A549 (cell line): ENCODE data around the gene CRIP2. TPM values are rescaled to one million over a fixed set of nuclear protein-coding genes. Genes with fewer than 3 reads are reported as not detected.

Experiments
- ATAC-seq, 2 experiments: fragments of 200-7000 bp in 1 of 2; fragments of >200 bp in 1 of 2; cut with Nextera tagmentation in 1 of 2; cut with Tn5 transposase in 1 of 2; 3 replicates each; pipeline versions ENCODE4 v1.8.0 to v1.9.1; 2018 to 2020; ENCODE audit warnings: mild to moderate bottlenecking in 1 of 2, moderate library complexity in 1 of 2
- CTCF ChIA-PET: fragments of 300-600 bp; sonication (Branson Sonifier 250); formaldehyde crosslinking; extraction: SDS; loops from one replicate; lab custom pipeline; 2021; ENCODE audit warnings: antibody characterized with exemption, inconsistent platforms; lab: Yijun Ruan, JAX
- POLR2A ChIA-PET: fragments of 350-600 bp; formaldehyde crosslinking; extraction: SDS; loops from one replicate; lab custom pipeline; 2021; ENCODE audit warnings: antibody characterized with exemption, inconsistent platforms; lab: Yijun Ruan, JAX
- DNase-seq, 2 experiments: peaks; one replicate each; pipeline versions ENCODE4 v3.0.0 to v3.0.0-alpha.2; 2011 to 2016; ENCODE audit warnings: low read depth in 1 of 2, low spot score in 1 of 2
- FAIRE-seq: peaks from 2 replicates; lab custom pipeline; 2011; peaks lifted over from hg19 to GRCh38; lab: Jason Lieb, UNC
- H3K27ac ChIP-seq, 2 experiments: fragments of >200 bp; sonication (Bioruptor Twin); formaldehyde crosslinking; 3 replicates each; pipeline ENCODE4 v1.5.1; 2016 to 2017
- H3K4me1 ChIP-seq: fragments of >200 bp; sonication (Bioruptor Twin); formaldehyde crosslinking; 3 replicates; pipeline ENCODE4 v1.6.1; 2016
- H3K4me2 ChIP-seq: fragments of >200 bp; sonication (Bioruptor Twin); formaldehyde crosslinking; 3 replicates; pipeline ENCODE4 v1.6.1; 2016
- H3K4me3 ChIP-seq: fragments of >200 bp; sonication (Bioruptor Twin); formaldehyde crosslinking; 3 replicates; pipeline ENCODE4 v1.5.1; 2016
- H3K9me3 ChIP-seq: fragments of >200 bp; sonication (Bioruptor Twin); formaldehyde crosslinking; 3 replicates; pipeline ENCODE4 v1.6.1; 2016
- CBX2 ChIP-seq: fragments of 200-600 bp; sonication (generic); IDR thresholded peaks from 2 replicates; pipeline ENCODE4 v1.6.1; 2016; ENCODE audit warnings: low read depth, mild to moderate bottlenecking, borderline replicate concordance
- CBX8 ChIP-seq: fragments of 200-600 bp; sonication (generic); IDR thresholded peaks from 2 replicates; pipeline ENCODE4 v1.6.1; 2016
- CHD2 ChIP-seq: fragments of 150-350 bp; IDR thresholded peaks from 2 replicates; pipeline ENCODE4 v1.6.1; 2014; ENCODE audit warnings: low read length; ENCODE audit not compliant: partially characterized antibody
- CHD4 ChIP-seq: fragments of 200-600 bp; sonication (generic); IDR thresholded peaks from 2 replicates; pipeline ENCODE4 v1.6.1; 2016; ENCODE audit warnings: antibody characterized with exemption, mild to moderate bottlenecking, borderline replicate concordance
- EHMT2 ChIP-seq: fragments of 200-600 bp; sonication (generic); IDR thresholded peaks from 2 replicates; pipeline ENCODE4 v1.6.1; 2016; ENCODE audit warnings: antibody characterized with exemption, low read depth, mild to moderate bottlenecking, moderate library complexity
- EP300 ChIP-seq, 2 experiments: fragments of >200 bp; sonication (Bioruptor Twin); formaldehyde crosslinking; IDR thresholded peaks; 2 replicates in 1 of 2; 3 replicates in 1 of 2; pipeline ENCODE4 v1.6.1; 2016 to 2017
- HEYL ChIP-seq: fragments of 250-450 bp; sonication (Bioruptor Pico); IDR thresholded peaks from 2 replicates; pipeline ENCODE4 v1.8.0; 2021; ENCODE audit warnings: mild to moderate bottlenecking, moderate library complexity
- HMGXB4 ChIP-seq: fragments of 250-450 bp; sonication (Bioruptor Pico); IDR thresholded peaks from 2 replicates; pipeline ENCODE4 v1.5.0; 2021; ENCODE audit warnings: mild to moderate bottlenecking, moderate library complexity, borderline replicate concordance
- HOXB13 ChIP-seq: fragments of 250-450 bp; sonication (Bioruptor Pico); IDR thresholded peaks from 2 replicates; pipeline ENCODE4 v1.5.0; 2020; ENCODE audit warnings: low read depth, mild to moderate bottlenecking, moderate library complexity
- HOXB5 ChIP-seq: fragments of 250-450 bp; sonication (Bioruptor Pico); IDR thresholded peaks from 2 replicates; pipeline ENCODE4 v1.5.0; 2020; ENCODE audit warnings: mild to moderate bottlenecking, moderate library complexity
- JUNB ChIP-seq: fragments of >200 bp; sonication (Bioruptor Twin); formaldehyde crosslinking; IDR thresholded peaks from 2 replicates; pipeline ENCODE4 v1.6.1; 2016
- KDM1A ChIP-seq: fragments of 200-600 bp; sonication (generic); IDR thresholded peaks from 2 replicates; pipeline ENCODE4 v1.6.1; 2016; ENCODE audit warnings: low read depth, mild to moderate bottlenecking
- KDM5A ChIP-seq: fragments of 200-600 bp; sonication (generic); IDR thresholded peaks from 2 replicates; pipeline ENCODE4 v1.6.1; 2016; ENCODE audit warnings: antibody characterized with exemption, mild to moderate bottlenecking
- MAZ ChIP-seq: fragments of 150-350 bp; IDR thresholded peaks from 2 replicates; pipeline ENCODE4 v1.6.1; 2014; ENCODE audit warnings: antibody characterized with exemption, low read depth, low read length, borderline replicate concordance
- NFE2L2 ChIP-seq: fragments of 150-350 bp; conservative IDR thresholded peaks from 2 replicates; pipeline ENCODE4 v1.6.1; 2014; ENCODE audit warnings: low read length
- NPAS2 ChIP-seq: fragments of 250-450 bp; sonication (Bioruptor Pico); IDR thresholded peaks from 2 replicates; pipeline ENCODE4 v1.8.0; 2022; ENCODE audit warnings: mild to moderate bottlenecking, moderate library complexity, borderline replicate concordance
- RAD21 ChIP-seq, 2 experiments: fragments of >200 bp in 1 of 2; sonication (Bioruptor Twin) in 1 of 2; formaldehyde crosslinking in 1 of 2; IDR thresholded peaks in 1 of 2; conservative IDR thresholded peaks in 1 of 2; 2 replicates in 1 of 2; 3 replicates in 1 of 2; pipeline ENCODE4 v1.6.1; 2012 to 2018; ENCODE audit warnings: inconsistent platforms in 1 of 2
- RCOR1 ChIP-seq: fragments of 150-350 bp; IDR thresholded peaks from 2 replicates; pipeline ENCODE4 v1.6.1; 2014; ENCODE audit warnings: antibody characterized with exemption, low read length, low read depth
- RNF2 ChIP-seq: fragments of 200-600 bp; sonication (generic); IDR thresholded peaks from 2 replicates; pipeline ENCODE4 v1.6.1; 2016; ENCODE audit warnings: low read depth, mild to moderate bottlenecking, antibody characterized with exemption, moderate library complexity, borderline replicate concordance
- TFCP2L1 ChIP-seq: fragments of 250-450 bp; sonication (Bioruptor Pico); IDR thresholded peaks from 2 replicates; pipeline ENCODE4 v1.5.0; 2021; ENCODE audit warnings: mild to moderate bottlenecking
- TP53 ChIP-seq: fragments of 250-450 bp; sonication (Bioruptor Pico); IDR thresholded peaks from 2 replicates; pipeline ENCODE4 v1.5.0; 2021; ENCODE audit warnings: mild to moderate bottlenecking, moderate library complexity
- ZFP36 ChIP-seq: fragments of 450-650 bp; IDR thresholded peaks from 2 replicates; pipeline ENCODE4 v1.6.1; 2014; ENCODE audit warnings: borderline replicate concordance; ENCODE audit not compliant: partially characterized antibody
- ZNF302 ChIP-seq: fragments of 250-450 bp; sonication (Bioruptor Pico); IDR thresholded peaks from 2 replicates; pipeline ENCODE4 v1.9.0; 2021; ENCODE audit warnings: inconsistent platforms, mild to moderate bottlenecking, moderate library complexity
- ZSCAN20 ChIP-seq: fragments of 250-450 bp; sonication (Bioruptor Pico); IDR thresholded peaks from 2 replicates; pipeline ENCODE4 v1.8.0; 2022; ENCODE audit warnings: mild to moderate bottlenecking, moderate library complexity
- WGBS: methylation state at CpG from one replicate; pipeline ENCODE4 v1.1.6; 2017; ENCODE audit errors: missing lambda C conversion rate; 5-methylcytosine and 5-hydroxymethylcytosine counted together
- polyA plus RNA-seq, 4 experiments: library from polyadenylated mRNA; depleted of rRNA in 3 of 4; stranded (reverse); fragments of >200 nt; fragmentation: RNase III in 1 of 4; extraction: RNeasy Plus Mini Kit Qiagen cat#74134 plus additional on column Dnase treatment in 1 of 4; gene quantifications; 2 replicates in 3 of 4; 3 replicates in 1 of 4; pipeline ENCODE4 v1.2.3, GENCODE V29; 2011 to 2017
- TF ChIP-seq, protein P1 (sequence below): fragments of 450-650 bp; IDR thresholded peaks from 2 replicates; pipeline ENCODE4 v1.6.1; 2014; ENCODE audit warnings: antibody characterized with exemption
- TF ChIP-seq, protein P2 (sequence below): IDR thresholded peaks from 2 replicates; pipeline ENCODE4 v1.6.1; 2012; ENCODE audit warnings: low read depth, borderline replicate concordance
- TF ChIP-seq, protein P3 (sequence below): fragments of 250-450 bp; sonication (Bioruptor Pico); IDR thresholded peaks from 2 replicates; pipeline ENCODE4 v1.5.0; 2020; ENCODE audit warnings: low read depth, mild to moderate bottlenecking, moderate library complexity
- TF ChIP-seq, protein P4 (sequence below): fragments of >200 bp; sonication (Bioruptor Twin); formaldehyde crosslinking; IDR thresholded peaks from 3 replicates; pipeline ENCODE4 v1.6.1; 2016
- TF ChIP-seq, protein P5 (sequence below): IDR thresholded peaks from 2 replicates; pipeline ENCODE4 v1.6.1; 2012

Gene CRIP2
- polyA plus RNA-seq, 2 of the 4 experiments (the other 2 are of a cell fraction), result 41.0 to 67.3 TPM

DNA sequence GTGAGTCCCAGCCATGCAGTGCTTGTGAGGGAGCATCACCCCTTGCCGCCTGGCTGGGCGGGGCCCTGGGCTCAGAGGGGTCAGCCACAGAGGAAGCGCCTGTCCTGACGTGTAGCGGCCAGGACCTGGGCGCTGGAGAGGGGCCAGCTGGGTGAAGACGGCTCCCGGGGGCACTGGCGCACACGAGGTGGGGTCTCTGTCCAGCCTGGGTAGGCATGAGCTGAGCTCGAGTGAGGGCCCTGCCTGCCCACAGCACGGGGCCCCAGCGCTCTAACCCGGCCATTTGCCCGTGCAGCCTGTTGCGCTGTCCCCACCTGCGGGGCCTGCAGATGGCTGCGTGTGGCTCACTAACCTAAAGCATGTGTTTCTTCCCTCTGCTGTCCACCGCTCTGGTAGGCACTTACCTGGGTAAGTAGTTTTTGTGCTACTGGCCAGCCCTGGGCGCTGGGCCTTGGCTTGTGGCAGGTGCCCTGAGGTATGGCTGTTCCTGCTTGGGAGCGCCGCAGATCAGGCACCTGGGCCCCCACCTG is 6.6 kb upstream of the CRIP2 start:
- Histone ChIP-seq H3K4me2 (no peak overlapping the region), H3K27ac (no peak overlapping the region), H3K4me3 (no peak overlapping the region), H3K9me3 (no peaks in the 10 kb centered on the region), H3K4me1 (peaks cover 33% of the 10 kb centered on the region)
- 86% methylated on average over 13 of the region's 22 CpGs for WGBS
- no peak for TF ChIP-seq RAD21 (conservative IDR thresholded peaks at IDR 0.05 in 1 of 2, IDR thresholded peaks at IDR 0.05 in 1 of 2)
- no peak for TF ChIP-seq MAZ
- TF ChIP-seq, protein P1, sequence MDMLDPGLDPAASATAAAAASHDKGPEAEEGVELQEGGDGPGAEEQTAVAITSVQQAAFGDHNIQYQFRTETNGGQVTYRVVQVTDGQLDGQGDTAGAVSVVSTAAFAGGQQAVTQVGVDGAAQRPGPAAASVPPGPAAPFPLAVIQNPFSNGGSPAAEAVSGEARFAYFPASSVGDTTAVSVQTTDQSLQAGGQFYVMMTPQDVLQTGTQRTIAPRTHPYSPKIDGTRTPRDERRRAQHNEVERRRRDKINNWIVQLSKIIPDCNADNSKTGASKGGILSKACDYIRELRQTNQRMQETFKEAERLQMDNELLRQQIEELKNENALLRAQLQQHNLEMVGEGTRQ, result no peak
- no peak for TF ChIP-seq CHD4
- TF ChIP-seq, protein P2, sequence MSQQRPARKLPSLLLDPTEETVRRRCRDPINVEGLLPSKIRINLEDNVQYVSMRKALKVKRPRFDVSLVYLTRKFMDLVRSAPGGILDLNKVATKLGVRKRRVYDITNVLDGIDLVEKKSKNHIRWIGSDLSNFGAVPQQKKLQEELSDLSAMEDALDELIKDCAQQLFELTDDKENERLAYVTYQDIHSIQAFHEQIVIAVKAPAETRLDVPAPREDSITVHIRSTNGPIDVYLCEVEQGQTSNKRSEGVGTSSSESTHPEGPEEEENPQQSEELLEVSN, result no peak
- no peak for TF ChIP-seq CHD2
- TF ChIP-seq JUNB, result no peak
- no peak for TF ChIP-seq TP53 (CRISPR knock-in tag)
- TF ChIP-seq CBX8, result no peak
- no peak for TF ChIP-seq ZFP36
- TF ChIP-seq KDM1A, result no peak
- TF ChIP-seq HEYL, result no peak
- no peak for TF ChIP-seq TFCP2L1
- ATAC-seq (no peak), DNase-seq (no peak), FAIRE-seq (no peak)
- ChIA-PET CTCF (interaction anchor here (1.5 to 9.6 kb wide), 3 partner anchors 9 to 22 kb away, joined by 4 to 107 read pairs (median 58); partner anchors contain the start of gene TEDC1), POLR2A (no interaction called here)

- DNase-seq, result no peak
- Histone ChIP-seq H3K4me1 (peaks cover 40% of the 10 kb centered on the region), H3K4me2 (no peak overlapping the region)
Measured at GRCh38 chr14:105468621-105469241, 5.9 kb upstream of the CRIP2 start.

More at GRCh38 chr14:105468621-105469241, 5.9 kb upstream of the CRIP2 start:
- ChIA-PET POLR2A (no interaction called here), CTCF (interaction anchor here (0.9 to 9.6 kb wide), 7 partner anchors 8 to 59 kb away, joined by 3 to 107 read pairs (median 18); partner anchors contain the start of gene TEDC1)
- no peak overlapping the region for H3K4me3 ChIP-seq
- no peak overlapping the region for H3K27ac ChIP-seq
- TF ChIP-seq, protein P3, sequence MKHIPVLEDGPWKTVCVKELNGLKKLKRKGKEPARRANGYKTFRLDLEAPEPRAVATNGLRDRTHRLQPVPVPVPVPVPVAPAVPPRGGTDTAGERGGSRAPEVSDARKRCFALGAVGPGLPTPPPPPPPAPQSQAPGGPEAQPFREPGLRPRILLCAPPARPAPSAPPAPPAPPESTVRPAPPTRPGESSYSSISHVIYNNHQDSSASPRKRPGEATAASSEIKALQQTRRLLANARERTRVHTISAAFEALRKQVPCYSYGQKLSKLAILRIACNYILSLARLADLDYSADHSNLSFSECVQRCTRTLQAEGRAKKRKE (CRISPR knock-in tag), result no peak
- TF ChIP-seq HOXB13, result no peak
- TF ChIP-seq KDM5A, result no peak
- TF ChIP-seq TP53 (CRISPR knock-in tag), result no peak
- TF ChIP-seq HMGXB4 (CRISPR knock-in tag), result no peak
- no peak for TF ChIP-seq RNF2
- TF ChIP-seq RAD21 (conservative IDR thresholded peaks at IDR 0.05 in 1 of 2, IDR thresholded peaks at IDR 0.05 in 1 of 2), result no peak
- no peak for TF ChIP-seq NPAS2
- no peak for TF ChIP-seq EP300 (IDR thresholded peaks at IDR 0.05)
- no peak for TF ChIP-seq NFE2L2
- no peak for TF ChIP-seq ZNF302 (CRISPR knock-in tag)
- TF ChIP-seq ZSCAN20 (CRISPR knock-in tag), result no peak
- TF ChIP-seq CBX2, result no peak
- TF ChIP-seq, protein P4, sequence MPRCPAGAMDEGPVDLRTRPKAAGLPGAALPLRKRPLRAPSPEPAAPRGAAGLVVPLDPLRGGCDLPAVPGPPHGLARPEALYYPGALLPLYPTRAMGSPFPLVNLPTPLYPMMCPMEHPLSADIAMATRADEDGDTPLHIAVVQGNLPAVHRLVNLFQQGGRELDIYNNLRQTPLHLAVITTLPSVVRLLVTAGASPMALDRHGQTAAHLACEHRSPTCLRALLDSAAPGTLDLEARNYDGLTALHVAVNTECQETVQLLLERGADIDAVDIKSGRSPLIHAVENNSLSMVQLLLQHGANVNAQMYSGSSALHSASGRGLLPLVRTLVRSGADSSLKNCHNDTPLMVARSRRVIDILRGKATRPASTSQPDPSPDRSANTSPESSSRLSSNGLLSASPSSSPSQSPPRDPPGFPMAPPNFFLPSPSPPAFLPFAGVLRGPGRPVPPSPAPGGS, result no peak
- TF ChIP-seq, protein P5, sequence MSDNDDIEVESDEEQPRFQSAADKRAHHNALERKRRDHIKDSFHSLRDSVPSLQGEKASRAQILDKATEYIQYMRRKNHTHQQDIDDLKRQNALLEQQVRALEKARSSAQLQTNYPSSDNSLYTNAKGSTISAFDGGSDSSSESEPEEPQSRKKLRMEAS, result no peak
- no peak for TF ChIP-seq HOXB5 (CRISPR knock-in tag)
- TF ChIP-seq EHMT2, result no peak
- TF ChIP-seq RCOR1, result no peak
- TF ChIP-seq ZFP36, result no peak
- ATAC-seq (no peak), FAIRE-seq (no peak)
- no peaks in the 10 kb centered on the region for H3K9me3 ChIP-seq
- 83% methylated on average over 8 of the region's 19 CpGs for WGBS
